Astrocyte (in vitro differentiated cells and primary cell): Measurements from ENCODE around the gene GPC5. TPM values are rescaled to one million over a fixed set of nuclear protein-coding genes. Genes with fewer than 3 reads are reported as not detected.

Experiments used
- DNase-seq: peaks from one replicate; pipeline ENCODE4 v3.0.0-alpha.2; 2010; ENCODE audit warnings: low read depth
- FAIRE-seq: peaks from 2 replicates; lab custom pipeline; 2011; peaks lifted over from hg19 to GRCh38; lab: Jason Lieb, UNC
- H2AFZ ChIP-seq: 2 replicates; pipeline ENCODE4 v1.6.0; 2012; ENCODE audit warnings: low read depth, low read length, inconsistent platforms
- H3K27ac ChIP-seq: 2 replicates; pipeline ENCODE4 v1.5.1; 2011; ENCODE audit warnings: low read depth, low read length, inconsistent platforms
- H3K27me3 ChIP-seq: 2 replicates; pipeline ENCODE4 v1.6.0; 2011; ENCODE audit warnings: low read length, inconsistent platforms; ENCODE audit not compliant: insufficient read depth
- H3K36me3 ChIP-seq: 2 replicates; pipeline ENCODE4 v1.5.1; 2011; ENCODE audit warnings: low read length, inconsistent platforms; ENCODE audit not compliant: insufficient read depth
- H3K4me1 ChIP-seq: 2 replicates; pipeline ENCODE4 v1.5.1; 2011; ENCODE audit warnings: low read length, inconsistent platforms; ENCODE audit not compliant: insufficient read depth
- H3K4me2 ChIP-seq: 2 replicates; pipeline ENCODE4 v1.6.0; 2012; ENCODE audit warnings: low read length, inconsistent platforms
- H3K4me3 ChIP-seq: 2 replicates; pipeline ENCODE4 v1.5.1; 2011; ENCODE audit warnings: low read depth, mild to moderate bottlenecking, low read length, inconsistent platforms; ENCODE audit not compliant: insufficient read depth
- H3K79me2 ChIP-seq: 2 replicates; pipeline ENCODE4 v1.6.0; 2012; ENCODE audit warnings: mild to moderate bottlenecking, low read length, inconsistent platforms; ENCODE audit not compliant: insufficient read depth
- H3K9ac ChIP-seq: 2 replicates; pipeline ENCODE4 v1.6.0; 2012; ENCODE audit warnings: mild to moderate bottlenecking, low read length, inconsistent platforms
- H3K9me3 ChIP-seq: 2 replicates; pipeline ENCODE4 v1.5.1; 2012; ENCODE audit warnings: low read depth, mild to moderate bottlenecking, low read length, inconsistent platforms; ENCODE audit not compliant: insufficient read depth
- H4K20me1 ChIP-seq: 2 replicates; pipeline ENCODE4 v1.6.0; 2012; ENCODE audit warnings: low read length, inconsistent platforms; ENCODE audit not compliant: insufficient read depth
- H3K27ac Mint-ChIP-seq: one replicate; pipeline ENCODE4 v1.8.0; 2021; ENCODE audit warnings: mild to moderate bottlenecking, mixed read lengths; ENCODE audit not compliant: unreplicated experiment
- H3K27me3 Mint-ChIP-seq: one replicate; pipeline ENCODE4 v1.8.0; 2021; ENCODE audit warnings: low read depth, mixed read lengths; ENCODE audit not compliant: unreplicated experiment
- H3K36me3 Mint-ChIP-seq: one replicate; pipeline ENCODE4 v1.8.0; 2021; ENCODE audit warnings: low read depth, mixed read lengths; ENCODE audit not compliant: unreplicated experiment
- H3K4me1 Mint-ChIP-seq: one replicate; pipeline ENCODE4 v1.8.0; 2021; ENCODE audit warnings: low read depth, mixed read lengths; ENCODE audit not compliant: unreplicated experiment
- H3K4me3 Mint-ChIP-seq: one replicate; pipeline ENCODE4 v1.8.0; 2021; ENCODE audit warnings: mild to moderate bottlenecking, moderate library complexity, mixed read lengths; ENCODE audit not compliant: unreplicated experiment
- H3K9me3 Mint-ChIP-seq: one replicate; pipeline ENCODE4 v1.8.0; 2021; ENCODE audit warnings: mild to moderate bottlenecking, mixed read lengths; ENCODE audit not compliant: unreplicated experiment
- CTCF ChIP-seq: IDR thresholded peaks from 2 replicates; pipeline ENCODE4 v1.5.1; 2011; ENCODE audit warnings: low read depth, mild to moderate bottlenecking, inconsistent platforms, low read length, moderate library complexity; ENCODE audit not compliant: insufficient read depth
- EZH2 ChIP-seq: IDR thresholded peaks from 2 replicates; pipeline ENCODE4 v1.6.1; 2012; ENCODE audit warnings: mild to moderate bottlenecking, low read length, inconsistent platforms; ENCODE audit not compliant: insufficient read depth
- total RNA-seq: library from RNA; stranded (reverse); gene quantifications from 2 replicates; pipeline ENCODE4 v1.2.1, GENCODE V29; 2021

The GPC5 gene
- total RNA-seq, 1 donor from 2014 or later: 1.1 TPM

DNA sequence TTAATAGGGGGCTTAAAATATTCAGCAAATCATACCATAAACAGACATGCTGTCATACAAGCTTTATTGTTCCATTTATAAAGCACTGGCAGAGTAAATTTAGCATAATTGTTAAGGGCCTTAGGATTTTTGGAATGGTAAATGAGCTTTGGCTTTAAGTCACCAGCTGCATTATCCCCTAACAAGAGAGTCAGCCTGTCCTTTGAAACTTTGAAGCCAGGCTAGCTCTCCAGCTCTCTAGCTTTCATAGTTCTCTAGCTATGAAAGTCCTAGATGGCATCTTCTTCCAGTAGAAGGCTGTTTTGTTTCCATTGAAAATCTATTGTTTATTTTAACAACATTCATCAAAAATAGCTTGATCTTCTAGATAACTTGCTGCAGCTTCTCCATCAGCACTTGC lies 1407.3 kb downstream of the GPC5 start:
- H3K27ac Mint-ChIP-seq: no peak overlapping the region
- FAIRE-seq (no peak), DNase-seq (no peak)
- no peaks in the 10 kb centered on the region for H3K36me3 Mint-ChIP-seq
- Histone ChIP-seq H3K9ac (no peak overlapping the region), H3K4me2 (peak overlapping the region; percentile 26), H4K20me1 (no peaks in the 10 kb centered on the region), H3K27me3 (no peaks in the 10 kb centered on the region), H3K79me2 (no peaks in the 10 kb centered on the region), H3K9me3 (no peaks in the 10 kb centered on the region), H2AFZ (no peak overlapping the region), H3K36me3 (no peaks in the 10 kb centered on the region), H3K4me1 (peaks cover 25% of the 10 kb centered on the region), H3K27ac (no peak overlapping the region), H3K4me3 (no peak overlapping the region)
- H3K27me3 Mint-ChIP-seq: no peaks in the 10 kb centered on the region
- peaks cover 30% of the 10 kb centered on the region for H3K4me1 Mint-ChIP-seq
- no peak overlapping the region for H3K4me3 Mint-ChIP-seq
- no peaks in the 10 kb centered on the region for H3K9me3 Mint-ChIP-seq
- no peak for TF ChIP-seq EZH2
- no peak for TF ChIP-seq CTCF

GRCh38 chr13:92806215-92806614 lies 1407.8 kb downstream of the GPC5 start:
- no peaks in the 10 kb centered on the region for H3K9me3 Mint-ChIP-seq
- H3K4me3 ChIP-seq: no peak overlapping the region
- no peak for FAIRE-seq
- H3K27ac ChIP-seq: no peak overlapping the region
- DNase-seq: peak; percentile 14
- no peak overlapping the region for H3K27ac Mint-ChIP-seq
- H3K9me3 ChIP-seq: no peaks in the 10 kb centered on the region
- peak overlapping the region; percentile 20 for H2AFZ ChIP-seq
- H3K4me3 Mint-ChIP-seq: no peak overlapping the region
- H3K9ac ChIP-seq: no peak overlapping the region
- no peaks in the 10 kb centered on the region for H3K27me3 ChIP-seq
- no peaks in the 10 kb centered on the region for H3K36me3 ChIP-seq
- no peaks in the 10 kb centered on the region for H3K79me2 ChIP-seq
- no peaks in the 10 kb centered on the region for H4K20me1 ChIP-seq
- peak overlapping the region; percentile 26 for H3K4me2 ChIP-seq
- peaks cover 30% of the 10 kb centered on the region for H3K4me1 Mint-ChIP-seq
- H3K36me3 Mint-ChIP-seq: no peaks in the 10 kb centered on the region
- H3K4me1 ChIP-seq: peaks cover 25% of the 10 kb centered on the region
- TF ChIP-seq CTCF (no peak), EZH2 (no peak)
- no peaks in the 10 kb centered on the region for H3K27me3 Mint-ChIP-seq

DNA sequence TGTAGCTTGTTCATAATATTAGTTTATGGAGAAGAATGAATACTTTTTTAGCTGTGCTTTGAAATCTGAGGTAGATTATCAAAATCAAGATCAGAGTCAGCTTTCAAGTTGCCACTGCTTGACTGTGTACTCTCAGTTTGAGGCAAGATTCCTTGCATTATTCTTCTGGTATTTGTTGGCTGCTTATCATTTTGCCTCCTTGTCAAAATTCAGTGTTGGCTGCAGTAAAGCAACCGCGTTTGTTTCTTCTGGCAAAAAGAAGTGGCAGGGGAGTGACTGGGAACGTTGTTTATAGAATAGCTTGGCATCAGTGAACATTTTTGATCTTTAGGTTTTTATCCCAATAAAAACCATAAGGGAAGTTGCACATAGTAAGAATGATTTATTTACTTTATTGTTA lies 1408.9 kb downstream of the GPC5 start:
- DNase-seq: peak; percentile 74
- peak; percentile 74 for FAIRE-seq

More for the DNA sequence above, 1408.9 kb downstream of the GPC5 start:
- H3K27me3 ChIP-seq: no peaks in the 10 kb centered on the region
- no peak overlapping the region for H3K27ac ChIP-seq
- no peaks in the 10 kb centered on the region for H3K9me3 Mint-ChIP-seq
- no peaks in the 10 kb centered on the region for H3K27me3 Mint-ChIP-seq
- no peak overlapping the region for H3K4me3 ChIP-seq
- no peak overlapping the region for H2AFZ ChIP-seq
- no peaks in the 10 kb centered on the region for H3K9me3 ChIP-seq
- peaks cover 25% of the 10 kb centered on the region for H3K4me1 ChIP-seq
- H3K4me2 ChIP-seq: peak overlapping the region; percentile 1
- H3K36me3 Mint-ChIP-seq: no peaks in the 10 kb centered on the region
- no peaks in the 10 kb centered on the region for H4K20me1 ChIP-seq
- TF ChIP-seq CTCF (no peak), EZH2 (no peak)
- no peak overlapping the region for H3K27ac Mint-ChIP-seq
- no peak overlapping the region for H3K9ac ChIP-seq
- no peaks in the 10 kb centered on the region for H3K36me3 ChIP-seq
- H3K79me2 ChIP-seq: no peaks in the 10 kb centered on the region
- peaks cover 30% of the 10 kb centered on the region for H3K4me1 Mint-ChIP-seq
- H3K4me3 Mint-ChIP-seq: no peak overlapping the region
